ENCODE results near the gene PGAM1. TPM values are rescaled to one million over a fixed set of nuclear protein-coding genes. Genes with fewer than 3 reads are reported as not detected.

Gene PGAM1
- total and polyA plus RNA-seq, 2 of the 13 experiments (the other 11 are each of a cell fraction or from before 2014, with no cell fraction given): 354 to 483 TPM

DNA sequence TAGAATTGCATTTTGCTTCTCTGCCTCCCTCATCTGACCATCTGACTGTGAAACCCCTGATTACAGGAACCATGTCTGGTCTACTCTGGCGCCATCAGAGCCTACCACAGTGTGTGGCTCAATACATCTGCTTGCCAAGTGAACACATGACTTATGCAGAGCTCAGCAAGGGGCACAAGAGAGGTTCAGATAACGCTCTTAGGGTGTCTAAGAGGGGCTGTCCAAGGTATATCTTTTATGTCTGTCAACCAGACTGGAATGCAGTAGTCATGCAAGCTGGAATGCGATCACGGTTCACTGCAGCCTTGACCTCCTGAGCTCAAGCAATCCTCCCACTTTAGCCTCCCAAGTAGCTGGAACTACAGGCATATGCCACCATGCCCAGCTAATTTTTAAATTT, 14.6 kb upstream of the PGAM1 start (continued):
- TF ChIP-seq IRX3 (CRISPR knock-in tag; IDR thresholded peaks at IDR 0.05; ENCODE audit: borderline replicate concordance, low read depth) (no peak), GABPB1 (CRISPR knock-in tag; IDR thresholded peaks at IDR 0.05) (no peak), ZNF883 (CRISPR knock-in tag; IDR thresholded peaks at IDR 0.05; ENCODE audit: not compliant biosample characterization) (no peak), PRDM10 (CRISPR knock-in tag; IDR thresholded peaks at IDR 0.05; ENCODE audit: low read depth) (no peak), FLYWCH1 (CRISPR knock-in tag; IDR thresholded peaks at IDR 0.05) (no peak), NR2C2 (CRISPR knock-in tag; IDR thresholded peaks at IDR 0.05; ENCODE audit: borderline replicate concordance) (no peak), KLF9 (CRISPR knock-in tag; IDR thresholded peaks at IDR 0.05; ENCODE audit: low read depth) (no peak), ZNF552 (CRISPR knock-in tag; IDR thresholded peaks at IDR 0.05; ENCODE audit: borderline replicate concordance) (no peak), ZBTB21 (CRISPR knock-in tag; IDR thresholded peaks at IDR 0.05) (no peak), ZNF441 (CRISPR knock-in tag; IDR thresholded peaks at IDR 0.05; ENCODE audit: borderline replicate concordance) (0 out of 2 replicates have a peak, but pooled peaks have one; percentile 25), ZNF292 (CRISPR knock-in tag; IDR thresholded peaks at IDR 0.05; ENCODE audit: borderline replicate concordance, low read depth) (no peak), ZBTB20 (CRISPR knock-in tag; IDR thresholded peaks at IDR 0.05; ENCODE audit: borderline replicate concordance, low read depth) (no peak), SYNCRIP (IDR thresholded peaks at IDR 0.05; ENCODE audit: insufficient read depth, low read depth, low read length) (no peak), TEAD3 (CRISPR knock-in tag; optimal IDR thresholded peaks at IDR 0.05; ENCODE audit: borderline replicate concordance) (peak; percentile 98), RXRB (CRISPR knock-in tag; IDR thresholded peaks at IDR 0.05; ENCODE audit: borderline replicate concordance) (peak; percentile 43; the same call in 1 of the 2 replicates), SNAI1 (CRISPR knock-in tag; IDR thresholded peaks at IDR 0.05; ENCODE audit: borderline replicate concordance) (no peak), XRCC5 (optimal IDR thresholded peaks at IDR 0.05; ENCODE audit: low read length) (no peak)
- TF ChIP-seq, protein P1, sequence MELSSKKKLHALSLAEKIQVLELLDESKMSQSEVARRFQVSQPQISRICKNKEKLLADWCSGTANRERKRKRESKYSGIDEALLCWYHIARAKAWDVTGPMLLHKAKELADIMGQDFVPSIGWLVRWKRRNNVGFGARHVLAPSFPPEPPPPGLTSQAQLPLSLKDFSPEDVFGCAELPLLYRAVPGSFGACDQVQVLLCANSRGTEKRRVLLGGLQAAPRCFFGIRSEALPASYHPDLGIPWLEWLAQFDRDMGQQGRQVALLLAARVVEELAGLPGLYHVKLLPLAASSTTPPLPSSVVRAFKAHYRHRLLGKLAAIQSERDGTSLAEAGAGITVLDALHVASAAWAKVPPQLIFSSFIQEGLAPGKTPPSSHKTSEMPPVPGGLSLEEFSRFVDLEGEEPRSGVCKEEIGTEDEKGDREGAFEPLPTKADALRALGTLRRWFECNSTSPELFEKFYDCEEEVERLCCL (CRISPR knock-in tag; IDR thresholded peaks at IDR 0.05; ENCODE audit: borderline replicate concordance): no peak
- TF ChIP-seq, protein P2, sequence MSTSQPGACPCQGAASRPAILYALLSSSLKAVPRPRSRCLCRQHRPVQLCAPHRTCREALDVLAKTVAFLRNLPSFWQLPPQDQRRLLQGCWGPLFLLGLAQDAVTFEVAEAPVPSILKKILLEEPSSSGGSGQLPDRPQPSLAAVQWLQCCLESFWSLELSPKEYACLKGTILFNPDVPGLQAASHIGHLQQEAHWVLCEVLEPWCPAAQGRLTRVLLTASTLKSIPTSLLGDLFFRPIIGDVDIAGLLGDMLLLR (CRISPR knock-in tag; IDR thresholded peaks at IDR 0.05): no peak
- TF ChIP-seq, protein P3, sequence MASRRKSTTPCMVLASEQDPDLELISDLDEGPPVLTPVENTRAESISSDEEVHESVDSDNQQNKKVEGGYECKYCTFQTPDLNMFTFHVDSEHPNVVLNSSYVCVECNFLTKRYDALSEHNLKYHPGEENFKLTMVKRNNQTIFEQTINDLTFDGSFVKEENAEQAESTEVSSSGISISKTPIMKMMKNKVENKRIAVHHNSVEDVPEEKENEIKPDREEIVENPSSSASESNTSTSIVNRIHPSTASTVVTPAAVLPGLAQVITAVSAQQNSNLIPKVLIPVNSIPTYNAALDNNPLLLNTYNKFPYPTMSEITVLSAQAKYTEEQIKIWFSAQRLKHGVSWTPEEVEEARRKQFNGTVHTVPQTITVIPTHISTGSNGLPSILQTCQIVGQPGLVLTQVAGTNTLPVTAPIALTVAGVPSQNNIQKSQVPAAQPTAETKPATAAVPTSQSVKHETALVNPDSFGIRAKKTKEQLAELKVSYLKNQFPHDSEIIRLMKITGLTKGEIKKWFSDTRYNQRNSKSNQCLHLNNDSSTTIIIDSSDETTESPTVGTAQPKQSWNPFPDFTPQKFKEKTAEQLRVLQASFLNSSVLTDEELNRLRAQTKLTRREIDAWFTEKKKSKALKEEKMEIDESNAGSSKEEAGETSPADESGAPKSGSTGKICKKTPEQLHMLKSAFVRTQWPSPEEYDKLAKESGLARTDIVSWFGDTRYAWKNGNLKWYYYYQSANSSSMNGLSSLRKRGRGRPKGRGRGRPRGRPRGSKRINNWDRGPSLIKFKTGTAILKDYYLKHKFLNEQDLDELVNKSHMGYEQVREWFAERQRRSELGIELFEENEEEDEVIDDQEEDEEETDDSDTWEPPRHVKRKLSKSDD (CRISPR knock-in tag; IDR thresholded peaks at IDR 0.05; ENCODE audit: low read depth): no peak
- TF ChIP-seq, protein P4, sequence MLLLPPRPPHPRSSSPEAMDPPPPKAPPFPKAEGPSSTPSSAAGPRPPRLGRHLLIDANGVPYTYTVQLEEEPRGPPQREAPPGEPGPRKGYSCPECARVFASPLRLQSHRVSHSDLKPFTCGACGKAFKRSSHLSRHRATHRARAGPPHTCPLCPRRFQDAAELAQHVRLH (CRISPR knock-in tag; IDR thresholded peaks at IDR 0.05; ENCODE audit: borderline replicate concordance, low read depth): no peak

Data from HepG2 (cell line).